ENCODE measurements around the gene VEZF1.

DNA sequence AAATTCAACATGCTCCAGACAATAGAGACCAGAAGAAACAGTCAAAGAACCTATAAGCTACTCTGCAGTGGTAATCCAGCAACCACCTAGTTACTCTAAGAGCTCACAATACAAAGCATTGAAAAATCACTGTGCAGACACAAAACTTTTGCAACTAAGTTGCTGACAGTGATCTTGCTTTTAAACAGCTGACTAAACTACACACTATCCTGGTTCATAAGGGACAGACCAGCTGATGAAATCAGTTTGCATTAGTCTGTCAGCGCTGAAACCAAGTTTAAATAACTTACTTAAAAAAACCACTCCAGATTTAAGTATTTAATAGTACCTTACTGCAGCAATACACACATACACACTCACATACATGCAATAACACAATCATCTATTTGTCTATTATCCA, 4.6 kb downstream of the VEZF1 start:
- TF ChIP-seq, protein P1, sequence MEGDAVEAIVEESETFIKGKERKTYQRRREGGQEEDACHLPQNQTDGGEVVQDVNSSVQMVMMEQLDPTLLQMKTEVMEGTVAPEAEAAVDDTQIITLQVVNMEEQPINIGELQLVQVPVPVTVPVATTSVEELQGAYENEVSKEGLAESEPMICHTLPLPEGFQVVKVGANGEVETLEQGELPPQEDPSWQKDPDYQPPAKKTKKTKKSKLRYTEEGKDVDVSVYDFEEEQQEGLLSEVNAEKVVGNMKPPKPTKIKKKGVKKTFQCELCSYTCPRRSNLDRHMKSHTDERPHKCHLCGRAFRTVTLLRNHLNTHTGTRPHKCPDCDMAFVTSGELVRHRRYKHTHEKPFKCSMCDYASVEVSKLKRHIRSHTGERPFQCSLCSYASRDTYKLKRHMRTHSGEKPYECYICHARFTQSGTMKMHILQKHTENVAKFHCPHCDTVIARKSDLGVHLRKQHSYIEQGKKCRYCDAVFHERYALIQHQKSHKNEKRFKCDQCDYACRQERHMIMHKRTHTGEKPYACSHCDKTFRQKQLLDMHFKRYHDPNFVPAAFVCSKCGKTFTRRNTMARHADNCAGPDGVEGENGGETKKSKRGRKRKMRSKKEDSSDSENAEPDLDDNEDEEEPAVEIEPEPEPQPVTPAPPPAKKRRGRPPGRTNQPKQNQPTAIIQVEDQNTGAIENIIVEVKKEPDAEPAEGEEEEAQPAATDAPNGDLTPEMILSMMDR (IDR thresholded peaks at IDR 0.05; ENCODE audit: insufficient read depth, low read length), result no peak
- no peak for TF ChIP-seq POLR2AphosphoS5 (IDR thresholded peaks at IDR 0.05; ENCODE audit: low read depth)
- TF ChIP-seq, protein P2, sequence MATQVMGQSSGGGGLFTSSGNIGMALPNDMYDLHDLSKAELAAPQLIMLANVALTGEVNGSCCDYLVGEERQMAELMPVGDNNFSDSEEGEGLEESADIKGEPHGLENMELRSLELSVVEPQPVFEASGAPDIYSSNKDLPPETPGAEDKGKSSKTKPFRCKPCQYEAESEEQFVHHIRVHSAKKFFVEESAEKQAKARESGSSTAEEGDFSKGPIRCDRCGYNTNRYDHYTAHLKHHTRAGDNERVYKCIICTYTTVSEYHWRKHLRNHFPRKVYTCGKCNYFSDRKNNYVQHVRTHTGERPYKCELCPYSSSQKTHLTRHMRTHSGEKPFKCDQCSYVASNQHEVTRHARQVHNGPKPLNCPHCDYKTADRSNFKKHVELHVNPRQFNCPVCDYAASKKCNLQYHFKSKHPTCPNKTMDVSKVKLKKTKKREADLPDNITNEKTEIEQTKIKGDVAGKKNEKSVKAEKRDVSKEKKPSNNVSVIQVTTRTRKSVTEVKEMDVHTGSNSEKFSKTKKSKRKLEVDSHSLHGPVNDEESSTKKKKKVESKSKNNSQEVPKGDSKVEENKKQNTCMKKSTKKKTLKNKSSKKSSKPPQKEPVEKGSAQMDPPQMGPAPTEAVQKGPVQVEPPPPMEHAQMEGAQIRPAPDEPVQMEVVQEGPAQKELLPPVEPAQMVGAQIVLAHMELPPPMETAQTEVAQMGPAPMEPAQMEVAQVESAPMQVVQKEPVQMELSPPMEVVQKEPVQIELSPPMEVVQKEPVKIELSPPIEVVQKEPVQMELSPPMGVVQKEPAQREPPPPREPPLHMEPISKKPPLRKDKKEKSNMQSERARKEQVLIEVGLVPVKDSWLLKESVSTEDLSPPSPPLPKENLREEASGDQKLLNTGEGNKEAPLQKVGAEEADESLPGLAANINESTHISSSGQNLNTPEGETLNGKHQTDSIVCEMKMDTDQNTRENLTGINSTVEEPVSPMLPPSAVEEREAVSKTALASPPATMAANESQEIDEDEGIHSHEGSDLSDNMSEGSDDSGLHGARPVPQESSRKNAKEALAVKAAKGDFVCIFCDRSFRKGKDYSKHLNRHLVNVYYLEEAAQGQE (IDR thresholded peaks at IDR 0.05; ENCODE audit: insufficient replicate concordance, low read depth), result no peak
